Stimulated activated effector memory CD8-positive, alpha-beta T cell treated with anti-CD3 and anti-CD28 coated beads, Interleukin-12 subunit alpha, Interleukin-12 subunit beta, amount 100 ng/mL, for 72 hours (primary cell): ENCODE data around the gene PLA2G6.

ENCODE experiments used
- ATAC-seq: fragments of 150-1000 bp; cut with Tn5 transposase; 2 replicates; pipeline ENCODE4 v1.10.0; 2021
- DNase-seq, 2 donors: peaks; one replicate each; pipeline ENCODE4 v3.0.0; 2021 to 2022; ENCODE audit warnings: low spot score in 2 of 2
- H3K27ac Mint-ChIP-seq: one replicate; pipeline ENCODE4 v1.8.0; 2022; ENCODE audit warnings: mild to moderate bottlenecking, mixed read lengths
- H3K36me3 Mint-ChIP-seq: one replicate; pipeline ENCODE4 v1.8.0; 2022; ENCODE audit warnings: mild to moderate bottlenecking, mixed read lengths
- H3K4me1 Mint-ChIP-seq: one replicate; pipeline ENCODE4 v1.8.0; 2022; ENCODE audit warnings: mixed read lengths
- H3K4me3 Mint-ChIP-seq: one replicate; pipeline ENCODE4 v1.8.0; 2022; ENCODE audit warnings: mild to moderate bottlenecking, mixed read lengths
- H3K9me3 Mint-ChIP-seq: one replicate; pipeline ENCODE4 v1.8.0; 2022; ENCODE audit warnings: mixed read lengths

Gene PLA2G6

GRCh38 chr22:38077096-38077495 lies 104.5 kb downstream of the PLA2G6 start:
- no peaks in the 10 kb centered on the region for H3K36me3 Mint-ChIP-seq

GRCh38 chr22:38075961-38076360 lies 105.7 kb downstream of the PLA2G6 start:
- ATAC-seq (no peak), DNase-seq (no peak)
- Mint-ChIP-seq H3K4me3 (no peak overlapping the region), H3K4me1 (no peaks in the 10 kb centered on the region), H3K36me3 (peaks cover 5% of the 10 kb centered on the region), H3K9me3 (no peaks in the 10 kb centered on the region), H3K27ac (no peak overlapping the region)

More at GRCh38 chr22:38077096-38077495, 104.5 kb downstream of the PLA2G6 start:
- DNase-seq = no peak
- no peak overlapping the region for H3K4me3 Mint-ChIP-seq
- H3K27ac Mint-ChIP-seq = no peak overlapping the region
- H3K4me1 Mint-ChIP-seq = no peaks in the 10 kb centered on the region
- no peak for ATAC-seq
- H3K9me3 Mint-ChIP-seq = no peaks in the 10 kb centered on the region

- Mint-ChIP-seq H3K9me3 (no peaks in the 10 kb centered on the region), H3K27ac (no peak overlapping the region), H3K4me1 (no peaks in the 10 kb centered on the region), H3K36me3 (peaks cover 6% of the 10 kb centered on the region), H3K4me3 (no peak overlapping the region)
- no peak for ATAC-seq
- no peak for DNase-seq
These were observed 106.4 kb downstream of the PLA2G6 start for GRCh38 chr22:38075105-38075825.

- no peak for DNase-seq
- Mint-ChIP-seq H3K9me3 (no peaks in the 10 kb centered on the region), H3K4me3 (no peak overlapping the region), H3K4me1 (no peaks in the 10 kb centered on the region), H3K36me3 (peaks cover 6% of the 10 kb centered on the region), H3K27ac (no peak overlapping the region)
- ATAC-seq = no peak
These were observed 107.2 kb downstream of the PLA2G6 start for GRCh38 chr22:38074181-38075104.

- no peaks in the 10 kb centered on the region for H3K4me1 Mint-ChIP-seq
These were observed 108.2 kb downstream of the PLA2G6 start for GRCh38 chr22:38073150-38074130.

GRCh38 chr22:38072322-38073149 lies 109.1 kb downstream of the PLA2G6 start:
- Mint-ChIP-seq H3K36me3 (peaks cover 15% of the 10 kb centered on the region), H3K27ac (no peak overlapping the region), H3K9me3 (no peaks in the 10 kb centered on the region), H3K4me1 (no peaks in the 10 kb centered on the region), H3K4me3 (no peak overlapping the region)
- ATAC-seq = no peak
- DNase-seq = no peak

More at GRCh38 chr22:38073150-38074130, 108.2 kb downstream of the PLA2G6 start:
- H3K36me3 Mint-ChIP-seq = peaks cover 6% of the 10 kb centered on the region
- ATAC-seq (no peak), DNase-seq (no peak)
- H3K4me3 Mint-ChIP-seq = no peak overlapping the region
- H3K9me3 Mint-ChIP-seq = no peaks in the 10 kb centered on the region
- H3K27ac Mint-ChIP-seq = no peak overlapping the region

GRCh38 chr22:38071421-38072321 lies 110.0 kb downstream of the PLA2G6 start:
- Mint-ChIP-seq H3K27ac (no peak overlapping the region), H3K4me3 (no peak overlapping the region), H3K36me3 (peaks cover 16% of the 10 kb centered on the region), H3K4me1 (no peaks in the 10 kb centered on the region), H3K9me3 (no peaks in the 10 kb centered on the region)
- no peak for ATAC-seq
- DNase-seq = no peak

GRCh38 chr22:38070250-38070921 lies 111.2 kb downstream of the PLA2G6 start:
- Mint-ChIP-seq H3K9me3 (no peaks in the 10 kb centered on the region), H3K4me1 (no peaks in the 10 kb centered on the region), H3K36me3 (peaks cover 26% of the 10 kb centered on the region), H3K27ac (peak overlapping the region; percentile 23), H3K4me3 (no peak overlapping the region)
- DNase-seq (no peak), ATAC-seq (no peak)

- peak overlapping the region; percentile 23 for H3K27ac Mint-ChIP-seq
- no peaks in the 10 kb centered on the region for H3K4me1 Mint-ChIP-seq
- H3K4me3 Mint-ChIP-seq = no peak overlapping the region
- DNase-seq = no peak
- no peak for ATAC-seq
- peaks cover 34% of the 10 kb centered on the region for H3K36me3 Mint-ChIP-seq
- no peaks in the 10 kb centered on the region for H3K9me3 Mint-ChIP-seq
These were observed 112.0 kb downstream of the PLA2G6 start for GRCh38 chr22:38069372-38070249.

GRCh38 chr22:38068641-38069371 lies 112.8 kb downstream of the PLA2G6 start:
- Mint-ChIP-seq H3K9me3 (no peaks in the 10 kb centered on the region), H3K4me1 (no peaks in the 10 kb centered on the region), H3K27ac (no peak overlapping the region), H3K36me3 (peaks cover 42% of the 10 kb centered on the region), H3K4me3 (no peak overlapping the region)
- ATAC-seq (no peak), DNase-seq (no peak)

- Mint-ChIP-seq H3K36me3 (peaks cover 48% of the 10 kb centered on the region), H3K4me3 (no peak overlapping the region), H3K27ac (no peak overlapping the region), H3K4me1 (no peaks in the 10 kb centered on the region), H3K9me3 (no peaks in the 10 kb centered on the region)
- DNase-seq = no peak
- ATAC-seq = no peak
These were observed 113.8 kb downstream of the PLA2G6 start for GRCh38 chr22:38067761-38068360.
